A549 (cell line): Measurements from ENCODE around the gene TAS2R60. TPM values are rescaled to one million over a fixed set of nuclear protein-coding genes. Genes with fewer than 3 reads are reported as not detected.

ENCODE experiments used
- ATAC-seq, 2 experiments: fragments of 200-7000 bp in 1 of 2; fragments of >200 bp in 1 of 2; cut with Nextera tagmentation in 1 of 2; cut with Tn5 transposase in 1 of 2; 3 replicates each; pipeline versions ENCODE4 v1.8.0 to v1.9.1; 2018 to 2020; ENCODE audit warnings: mild to moderate bottlenecking in 1 of 2, moderate library complexity in 1 of 2
- CTCF ChIA-PET: fragments of 300-600 bp; sonication (Branson Sonifier 250); formaldehyde crosslinking; extraction: SDS; loops from one replicate; lab custom pipeline; 2021; ENCODE audit warnings: antibody characterized with exemption, inconsistent platforms; lab: Yijun Ruan, JAX
- POLR2A ChIA-PET: fragments of 350-600 bp; formaldehyde crosslinking; extraction: SDS; loops from one replicate; lab custom pipeline; 2021; ENCODE audit warnings: antibody characterized with exemption, inconsistent platforms; lab: Yijun Ruan, JAX
- DNase-seq, 2 experiments: peaks; one replicate each; pipeline versions ENCODE4 v3.0.0 to v3.0.0-alpha.2; 2011 to 2016; ENCODE audit warnings: low read depth in 1 of 2, low spot score in 1 of 2
- FAIRE-seq: peaks from 2 replicates; lab custom pipeline; 2011; peaks lifted over from hg19 to GRCh38; lab: Jason Lieb, UNC
- H3K27ac ChIP-seq, 2 experiments: fragments of >200 bp; sonication (Bioruptor Twin); formaldehyde crosslinking; 3 replicates each; pipeline ENCODE4 v1.5.1; 2016 to 2017
- H3K4me1 ChIP-seq: fragments of >200 bp; sonication (Bioruptor Twin); formaldehyde crosslinking; 3 replicates; pipeline ENCODE4 v1.6.1; 2016
- H3K4me2 ChIP-seq: fragments of >200 bp; sonication (Bioruptor Twin); formaldehyde crosslinking; 3 replicates; pipeline ENCODE4 v1.6.1; 2016
- H3K4me3 ChIP-seq: fragments of >200 bp; sonication (Bioruptor Twin); formaldehyde crosslinking; 3 replicates; pipeline ENCODE4 v1.5.1; 2016
- H3K9me3 ChIP-seq: fragments of >200 bp; sonication (Bioruptor Twin); formaldehyde crosslinking; 3 replicates; pipeline ENCODE4 v1.6.1; 2016
- BHLHE40 ChIP-seq: IDR thresholded peaks from 2 replicates; pipeline ENCODE4 v1.6.1; 2012; ENCODE audit warnings: low read depth, low read length, inconsistent platforms
- EHMT2 ChIP-seq: fragments of 200-600 bp; sonication (generic); IDR thresholded peaks from 2 replicates; pipeline ENCODE4 v1.6.1; 2016; ENCODE audit warnings: antibody characterized with exemption, low read depth, mild to moderate bottlenecking, moderate library complexity
- ESRRA ChIP-seq: fragments of 150-350 bp; IDR thresholded peaks from 2 replicates; pipeline ENCODE4 v1.6.1; 2014; ENCODE audit warnings: mild to moderate bottlenecking, low read length, borderline replicate concordance
- FOSB ChIP-seq: fragments of 250-450 bp; sonication (Bioruptor Pico); IDR thresholded peaks from 2 replicates; pipeline ENCODE4 v1.5.0; 2020; ENCODE audit warnings: mild to moderate bottlenecking, moderate library complexity
- FOXS1 ChIP-seq: fragments of 250-450 bp; sonication (Bioruptor Pico); IDR thresholded peaks from 2 replicates; pipeline ENCODE4 v1.5.0; 2020; ENCODE audit warnings: mild to moderate bottlenecking, moderate library complexity
- GATA3 ChIP-seq: IDR thresholded peaks from 2 replicates; pipeline ENCODE4 v1.6.1; 2012; ENCODE audit warnings: borderline replicate concordance
- JUNB ChIP-seq: fragments of >200 bp; sonication (Bioruptor Twin); formaldehyde crosslinking; IDR thresholded peaks from 2 replicates; pipeline ENCODE4 v1.6.1; 2016
- KDM1A ChIP-seq: fragments of 200-600 bp; sonication (generic); IDR thresholded peaks from 2 replicates; pipeline ENCODE4 v1.6.1; 2016; ENCODE audit warnings: low read depth, mild to moderate bottlenecking
- MAFK ChIP-seq: fragments of 450-650 bp; IDR thresholded peaks from 2 replicates; pipeline ENCODE4 v1.6.1; 2014; ENCODE audit not compliant: partially characterized antibody
- MAZ ChIP-seq: fragments of 150-350 bp; IDR thresholded peaks from 2 replicates; pipeline ENCODE4 v1.6.1; 2014; ENCODE audit warnings: antibody characterized with exemption, low read depth, low read length, borderline replicate concordance
- MYC ChIP-seq: IDR thresholded peaks from 2 replicates; pipeline ENCODE4 v1.6.1; 2012; ENCODE audit warnings: mild to moderate bottlenecking, inconsistent platforms, low read length, improper control_type of control experiment, borderline replicate concordance
- NR3C1 ChIP-seq: fragments of >200 bp; sonication (Bioruptor Twin); formaldehyde crosslinking; IDR thresholded peaks from 3 replicates; pipeline ENCODE4 v1.6.1; 2017
- POLR2A ChIP-seq: IDR thresholded peaks from 2 replicates; pipeline ENCODE4 v1.6.1; 2012; ENCODE audit warnings: mild to moderate bottlenecking, low read length
- RAD21 ChIP-seq, 2 experiments: fragments of >200 bp in 1 of 2; sonication (Bioruptor Twin) in 1 of 2; formaldehyde crosslinking in 1 of 2; IDR thresholded peaks in 1 of 2; conservative IDR thresholded peaks in 1 of 2; 2 replicates in 1 of 2; 3 replicates in 1 of 2; pipeline ENCODE4 v1.6.1; 2012 to 2018; ENCODE audit warnings: inconsistent platforms in 1 of 2
- RFX5 ChIP-seq: fragments of 450-650 bp; IDR thresholded peaks from 2 replicates; pipeline ENCODE4 v1.7.1; 2014; ENCODE audit warnings: antibody characterized with exemption, mild to moderate bottlenecking, moderate library complexity
- SMC3 ChIP-seq: fragments of >200 bp; sonication (Bioruptor Twin); formaldehyde crosslinking; IDR thresholded peaks from 3 replicates; pipeline ENCODE4 v1.6.1; 2018; ENCODE audit warnings: inconsistent platforms
- TP53 ChIP-seq: fragments of 250-450 bp; sonication (Bioruptor Pico); IDR thresholded peaks from 2 replicates; pipeline ENCODE4 v1.5.0; 2021; ENCODE audit warnings: mild to moderate bottlenecking, moderate library complexity
- ZNF302 ChIP-seq: fragments of 250-450 bp; sonication (Bioruptor Pico); IDR thresholded peaks from 2 replicates; pipeline ENCODE4 v1.9.0; 2021; ENCODE audit warnings: inconsistent platforms, mild to moderate bottlenecking, moderate library complexity
- WGBS: methylation state at CpG from one replicate; pipeline ENCODE4 v1.1.6; 2017; ENCODE audit errors: missing lambda C conversion rate; 5-methylcytosine and 5-hydroxymethylcytosine counted together
- polyA plus RNA-seq, 4 experiments: library from polyadenylated mRNA; depleted of rRNA in 3 of 4; stranded (reverse); fragments of >200 nt; fragmentation: RNase III in 1 of 4; extraction: RNeasy Plus Mini Kit Qiagen cat#74134 plus additional on column Dnase treatment in 1 of 4; gene quantifications; 2 replicates in 3 of 4; 3 replicates in 1 of 4; pipeline ENCODE4 v1.2.3, GENCODE V29; 2011 to 2017
- TF ChIP-seq, protein P1 (sequence below): fragments of >200 bp; sonication (Bioruptor Twin); formaldehyde crosslinking; IDR thresholded peaks from 3 replicates; pipeline ENCODE4 v1.6.1; 2016
- TF ChIP-seq, protein P2 (sequence below): fragments of 450-650 bp; IDR thresholded peaks from 2 replicates; pipeline ENCODE4 v1.6.1; 2014; ENCODE audit warnings: antibody characterized with exemption
- TF ChIP-seq, protein P3 (sequence below): IDR thresholded peaks from 2 replicates; pipeline ENCODE4 v1.6.1; 2012
- TF ChIP-seq, protein P4 (sequence below): fragments of >200 bp; sonication (Bioruptor Twin); formaldehyde crosslinking; IDR thresholded peaks from 3 replicates; pipeline ENCODE4 v1.5.1; 2016

The TAS2R60 gene
- polyA plus RNA-seq, 2 of the 4 experiments (the other 2 are of a cell fraction) = not detected

DNA sequence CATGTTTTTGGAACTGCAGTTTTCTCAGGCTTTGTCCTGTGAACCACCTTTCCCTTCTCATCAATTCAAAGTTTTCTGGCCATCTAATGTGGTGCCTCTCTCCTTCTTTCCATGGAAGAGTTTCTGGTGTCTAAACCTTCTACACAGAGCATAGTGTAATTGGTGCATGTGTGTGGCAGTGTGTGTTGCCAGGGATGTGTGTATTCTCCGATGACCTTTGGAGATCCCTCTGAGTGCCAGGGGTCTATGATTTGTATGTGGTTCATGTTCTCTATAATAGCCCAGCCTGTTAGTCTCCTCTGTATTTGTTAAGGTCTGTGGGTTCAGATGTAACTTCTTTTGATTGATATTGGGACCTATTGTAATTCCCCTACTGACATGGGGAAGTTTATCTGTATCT is 1.5 kb downstream of the TAS2R60 start:
- TF ChIP-seq, protein P1, sequence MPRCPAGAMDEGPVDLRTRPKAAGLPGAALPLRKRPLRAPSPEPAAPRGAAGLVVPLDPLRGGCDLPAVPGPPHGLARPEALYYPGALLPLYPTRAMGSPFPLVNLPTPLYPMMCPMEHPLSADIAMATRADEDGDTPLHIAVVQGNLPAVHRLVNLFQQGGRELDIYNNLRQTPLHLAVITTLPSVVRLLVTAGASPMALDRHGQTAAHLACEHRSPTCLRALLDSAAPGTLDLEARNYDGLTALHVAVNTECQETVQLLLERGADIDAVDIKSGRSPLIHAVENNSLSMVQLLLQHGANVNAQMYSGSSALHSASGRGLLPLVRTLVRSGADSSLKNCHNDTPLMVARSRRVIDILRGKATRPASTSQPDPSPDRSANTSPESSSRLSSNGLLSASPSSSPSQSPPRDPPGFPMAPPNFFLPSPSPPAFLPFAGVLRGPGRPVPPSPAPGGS = no peak
- TF ChIP-seq, protein P2, sequence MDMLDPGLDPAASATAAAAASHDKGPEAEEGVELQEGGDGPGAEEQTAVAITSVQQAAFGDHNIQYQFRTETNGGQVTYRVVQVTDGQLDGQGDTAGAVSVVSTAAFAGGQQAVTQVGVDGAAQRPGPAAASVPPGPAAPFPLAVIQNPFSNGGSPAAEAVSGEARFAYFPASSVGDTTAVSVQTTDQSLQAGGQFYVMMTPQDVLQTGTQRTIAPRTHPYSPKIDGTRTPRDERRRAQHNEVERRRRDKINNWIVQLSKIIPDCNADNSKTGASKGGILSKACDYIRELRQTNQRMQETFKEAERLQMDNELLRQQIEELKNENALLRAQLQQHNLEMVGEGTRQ = no peak
- TF ChIP-seq ESRRA (no peak), JUNB (no peak), FOSB (no peak), MYC (no peak), MAFK (no peak)
- Histone ChIP-seq H3K27ac (no peak overlapping the region), H3K4me2 (no peak overlapping the region), H3K4me1 (no peaks in the 10 kb centered on the region), H3K4me3 (no peak overlapping the region), H3K9me3 (peaks cover 3% of the 10 kb centered on the region; the same call in 1 of the 3 replicates)
- ATAC-seq (no peak), DNase-seq (no peak), FAIRE-seq (no peak)
- 53% methylated on average over 1 of the region's 1 CpG for WGBS
- ChIA-PET POLR2A (no interaction called here), CTCF (no interaction called here)

GRCh38 chr7:143447466-143447865 is 4.2 kb downstream of the TAS2R60 start:
- ChIA-PET POLR2A (interaction anchor here (0.6 kb wide), 1 partner anchor 159 kb away, joined by 9 read pairs; the partner anchor contains the start of gene CASP2), CTCF (interaction anchor here (0.6 kb wide), 1 partner anchor 67 kb away, joined by 3 read pairs; no protein-coding TSS in a partner anchor)
- Histone ChIP-seq H3K4me2 (no peak overlapping the region), H3K4me3 (no peak overlapping the region), H3K9me3 (peaks cover 3% of the 10 kb centered on the region; the same call in 1 of the 3 replicates), H3K27ac (no peak overlapping the region), H3K4me1 (no peaks in the 10 kb centered on the region)
- DNase-seq (no peak), FAIRE-seq (no peak), ATAC-seq (no peak)
- 5% methylated on average over 3 of the region's 3 CpGs for WGBS
- TF ChIP-seq RFX5 = no peak
- no peak for TF ChIP-seq EHMT2
- TF ChIP-seq GATA3 = no peak
- TF ChIP-seq ZNF302 (CRISPR knock-in tag) = no peak
- TF ChIP-seq MAZ = no peak
- no peak for TF ChIP-seq POLR2A
- TF ChIP-seq, protein P3, sequence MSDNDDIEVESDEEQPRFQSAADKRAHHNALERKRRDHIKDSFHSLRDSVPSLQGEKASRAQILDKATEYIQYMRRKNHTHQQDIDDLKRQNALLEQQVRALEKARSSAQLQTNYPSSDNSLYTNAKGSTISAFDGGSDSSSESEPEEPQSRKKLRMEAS = no peak
- no peak for TF ChIP-seq FOXS1 (CRISPR knock-in tag)
- no peak for TF ChIP-seq BHLHE40
- TF ChIP-seq TP53 (CRISPR knock-in tag) = no peak
- TF ChIP-seq, protein P4, sequence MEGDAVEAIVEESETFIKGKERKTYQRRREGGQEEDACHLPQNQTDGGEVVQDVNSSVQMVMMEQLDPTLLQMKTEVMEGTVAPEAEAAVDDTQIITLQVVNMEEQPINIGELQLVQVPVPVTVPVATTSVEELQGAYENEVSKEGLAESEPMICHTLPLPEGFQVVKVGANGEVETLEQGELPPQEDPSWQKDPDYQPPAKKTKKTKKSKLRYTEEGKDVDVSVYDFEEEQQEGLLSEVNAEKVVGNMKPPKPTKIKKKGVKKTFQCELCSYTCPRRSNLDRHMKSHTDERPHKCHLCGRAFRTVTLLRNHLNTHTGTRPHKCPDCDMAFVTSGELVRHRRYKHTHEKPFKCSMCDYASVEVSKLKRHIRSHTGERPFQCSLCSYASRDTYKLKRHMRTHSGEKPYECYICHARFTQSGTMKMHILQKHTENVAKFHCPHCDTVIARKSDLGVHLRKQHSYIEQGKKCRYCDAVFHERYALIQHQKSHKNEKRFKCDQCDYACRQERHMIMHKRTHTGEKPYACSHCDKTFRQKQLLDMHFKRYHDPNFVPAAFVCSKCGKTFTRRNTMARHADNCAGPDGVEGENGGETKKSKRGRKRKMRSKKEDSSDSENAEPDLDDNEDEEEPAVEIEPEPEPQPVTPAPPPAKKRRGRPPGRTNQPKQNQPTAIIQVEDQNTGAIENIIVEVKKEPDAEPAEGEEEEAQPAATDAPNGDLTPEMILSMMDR = no peak
- TF ChIP-seq SMC3 = no peak
- TF ChIP-seq KDM1A = no peak
- no peak for TF ChIP-seq MYC
- no peak for TF ChIP-seq NR3C1
- no peak for TF ChIP-seq RAD21 (conservative IDR thresholded peaks at IDR 0.05 in 1 of 2, IDR thresholded peaks at IDR 0.05 in 1 of 2)
- TF ChIP-seq, protein P2 = no peak
